ENCODE measurements around the gene PYGB.
A peak's percentile ranks its signal among the peaks of the same experiment; 100 is the strongest.
"Not testable (repeated sequence)": the region's sequence is repeated elsewhere in the genome, so short reads cannot be mapped to it uniquely, and the experiment has no call there.

The PYGB gene

GRCh38 chr20:25247518-25247955, 348 bp upstream of the PYGB start:
- H3K4me3 ChIP-seq (ENCODE audit: low read depth, low read length), result peak overlapping the region; percentile 46

- H3K4me3 ChIP-seq (ENCODE audit: low read depth, low read length), result peak overlapping the region; percentile 73
Observed at GRCh38 chr20:25248786-25249172, 894 bp downstream of the PYGB start.

- H3K4me3 ChIP-seq (ENCODE audit: low read depth, low read length), result peak overlapping the region; percentile 73
Observed at GRCh38 chr20:25249198-25249931, 1.5 kb downstream of the PYGB start.

DNA sequence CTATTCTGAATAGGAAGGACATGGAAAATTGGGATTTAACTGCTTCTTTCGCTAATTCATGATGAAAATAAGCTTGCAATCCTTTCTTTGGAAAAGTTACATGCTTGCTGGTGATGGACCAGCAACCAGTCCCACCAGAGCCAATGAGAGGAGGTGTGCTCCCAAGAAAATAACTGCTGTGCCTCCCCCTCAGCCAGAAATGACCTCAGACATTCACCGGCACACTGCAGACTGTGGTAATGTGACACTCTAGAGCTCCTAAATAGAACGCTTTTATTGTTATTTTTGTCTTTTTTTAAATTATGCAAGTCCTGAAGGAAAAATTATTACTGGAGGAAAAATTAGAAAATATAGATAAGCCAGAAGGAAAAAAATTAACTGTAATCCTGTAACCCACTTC, 2.6 kb downstream of the PYGB start:
- no peak overlapping the region for H3K4me3 ChIP-seq (ENCODE audit: low read depth, low read length)

GRCh38 chr20:25251019-25251418, 3.1 kb downstream of the PYGB start:
- H3K4me3 ChIP-seq (ENCODE audit: low read depth, low read length), result no peak overlapping the region

DNA sequence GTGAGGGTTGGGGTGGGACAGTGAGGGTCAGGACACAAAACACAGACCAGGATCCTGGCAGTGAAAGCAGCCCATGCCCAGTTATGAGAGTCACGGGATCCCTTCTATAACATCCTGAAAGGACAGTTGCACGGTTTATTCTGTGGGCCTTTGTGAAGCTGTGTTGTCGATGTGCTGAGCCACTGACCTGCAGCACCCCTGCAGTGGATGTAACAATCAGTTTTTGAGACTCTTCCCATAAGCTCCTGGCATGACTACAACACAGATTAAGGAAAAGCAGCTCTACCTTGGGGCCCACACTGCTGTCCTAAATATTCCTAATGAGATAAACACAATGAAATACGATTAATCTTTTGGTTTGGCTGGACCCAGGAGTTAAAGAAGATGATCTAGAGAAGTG, 3.7 kb downstream of the PYGB start:
- no peak overlapping the region for H3K4me3 ChIP-seq (ENCODE audit: low read depth, low read length)

DNA sequence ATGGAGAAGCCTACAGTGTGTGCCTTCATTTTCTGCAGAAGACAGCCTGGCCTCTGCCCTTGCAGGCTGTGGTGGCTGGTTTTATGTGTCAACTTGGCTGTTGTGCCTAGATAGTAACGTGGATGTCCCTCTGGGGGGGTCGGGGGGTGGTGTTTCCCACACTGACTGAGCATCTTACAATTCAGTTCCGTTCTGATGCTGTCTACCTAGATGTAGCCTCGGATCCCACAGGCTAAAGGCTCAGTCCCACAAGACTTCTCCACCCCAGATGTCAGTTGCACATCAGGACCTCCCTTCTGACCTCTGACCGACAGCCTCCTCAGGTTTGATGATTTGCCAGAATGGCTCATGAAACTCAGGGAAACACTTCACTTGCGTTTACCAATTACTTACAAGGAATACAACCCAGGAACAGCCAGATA, 4.4 kb downstream of the PYGB start:
- no peak overlapping the region for H3K4me3 ChIP-seq (ENCODE audit: low read depth, low read length)

- H3K4me3 ChIP-seq (ENCODE audit: low read depth, low read length), result no peak overlapping the region
Observed at GRCh38 chr20:25252686-25253421, 5.0 kb downstream of the PYGB start.

GRCh38 chr20:25253606-25254275, 5.9 kb downstream of the PYGB start:
- H3K4me3 ChIP-seq (ENCODE audit: low read depth, low read length), result no peak overlapping the region

DNA sequence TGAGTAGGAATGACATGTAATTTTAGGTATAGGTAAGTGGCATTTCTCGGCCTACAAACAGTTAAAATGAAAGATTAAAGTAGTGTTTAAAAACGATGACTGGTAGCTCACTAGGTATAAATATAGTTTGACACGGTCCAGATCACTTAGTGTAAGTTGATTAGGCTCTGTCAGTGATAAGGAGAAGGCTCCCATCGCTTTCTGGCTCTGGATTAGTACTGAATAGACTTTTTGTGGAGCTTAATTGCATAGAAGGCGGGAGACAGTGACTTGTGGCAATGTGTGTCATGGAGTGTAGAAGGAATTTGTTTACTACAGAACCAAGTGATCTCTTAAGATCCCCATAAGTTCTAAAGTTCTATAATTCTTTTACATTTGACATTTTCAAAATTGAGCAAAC, 6.7 kb downstream of the PYGB start:
- H3K4me3 ChIP-seq (ENCODE audit: low read depth, low read length), result no peak overlapping the region

DNA sequence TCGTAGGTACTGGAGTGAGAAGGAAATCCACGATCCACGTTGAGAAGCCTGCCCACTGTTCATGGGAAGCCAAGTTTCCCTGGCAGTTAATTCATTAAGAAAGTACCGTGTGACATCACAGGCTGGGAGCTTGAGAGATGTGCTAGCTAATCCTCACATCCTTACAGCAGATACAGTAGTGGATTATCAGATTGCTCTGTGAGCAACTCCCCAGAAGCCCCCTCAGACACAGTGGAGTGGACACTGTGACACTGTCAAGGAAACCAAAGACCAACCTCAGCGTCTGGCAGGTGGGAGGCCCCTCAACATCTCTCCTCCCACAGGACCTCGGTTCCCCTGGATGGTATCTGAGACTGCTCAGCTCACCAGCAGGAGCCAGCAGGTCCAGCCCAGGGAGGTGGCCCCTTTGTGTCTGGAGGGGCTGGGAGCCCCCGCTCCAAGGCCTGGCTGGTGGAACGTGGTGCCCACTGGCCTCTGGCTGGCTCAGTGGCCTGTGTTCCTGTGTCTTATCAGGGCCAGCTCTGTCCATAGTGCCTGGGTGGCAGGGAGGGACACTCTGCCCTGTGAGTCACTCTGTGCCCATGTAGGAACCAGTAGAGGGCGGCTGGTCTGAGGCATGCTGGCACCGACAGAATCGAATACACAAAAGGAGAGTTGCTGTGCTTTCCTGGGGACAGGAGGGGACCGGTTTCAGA, 7.2 kb downstream of the PYGB start:
- H3K4me3 ChIP-seq (ENCODE audit: low read depth, low read length), result no peak overlapping the region

DNA sequence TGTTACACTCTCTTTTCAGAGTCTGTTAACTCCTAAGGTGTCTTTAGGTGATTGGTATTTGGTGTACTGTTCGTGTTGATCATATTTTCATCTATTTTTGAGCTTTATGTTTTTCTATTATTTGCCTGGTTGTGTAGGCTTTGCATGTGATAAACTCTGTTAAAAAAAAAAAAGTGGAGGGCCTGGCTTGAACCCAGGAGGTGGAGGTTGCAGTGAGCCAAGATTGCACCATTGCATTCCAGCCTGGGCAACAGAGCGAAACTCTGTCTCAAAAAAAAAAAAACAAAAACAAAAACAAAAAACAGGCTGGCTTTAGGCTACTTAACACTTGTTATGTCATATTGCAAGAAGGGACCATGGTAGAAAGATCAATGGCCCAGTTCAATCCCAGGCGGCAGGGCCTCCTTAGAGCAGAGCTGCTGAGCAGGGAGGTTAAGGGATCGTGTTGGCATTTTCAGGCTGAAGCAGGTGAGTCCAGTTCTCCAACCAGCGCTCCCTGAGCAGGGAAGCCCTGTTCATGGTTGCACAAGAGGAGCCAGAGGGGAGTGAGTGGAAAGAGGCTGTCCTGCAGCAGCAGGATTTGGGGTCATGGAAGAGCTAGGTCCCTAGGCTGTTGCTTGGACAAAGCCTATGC, 8.5 kb downstream of the PYGB start:
- H3K4me3 ChIP-seq (ENCODE audit: low read depth, low read length), result no peak overlapping the region

DNA sequence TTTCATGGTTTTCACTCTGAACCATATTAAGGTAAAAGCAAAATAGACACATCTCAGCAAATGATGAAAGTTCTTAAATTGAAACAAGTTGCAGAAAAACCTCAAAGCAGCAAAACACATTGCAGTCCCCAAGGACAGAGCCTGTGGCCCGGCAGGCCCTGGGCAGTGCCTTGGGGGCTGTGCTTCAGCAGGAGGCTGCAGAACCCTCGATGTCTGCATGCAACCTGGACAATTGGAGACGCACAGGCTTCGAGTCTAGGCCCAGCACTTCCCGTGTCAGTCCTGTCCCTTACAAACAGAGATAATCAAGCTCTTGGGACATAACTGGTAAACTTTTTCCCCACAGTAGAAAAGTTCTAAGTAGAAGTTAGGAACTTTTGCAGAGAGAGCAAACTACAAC, 9.2 kb downstream of the PYGB start:
- no peak overlapping the region for H3K4me3 ChIP-seq (ENCODE audit: low read depth, low read length)

GRCh38 chr20:25257756-25258475, 10.0 kb downstream of the PYGB start:
- no peak overlapping the region for H3K4me3 ChIP-seq (ENCODE audit: low read depth, low read length)

GRCh38 chr20:25258476-25258805, 10.6 kb downstream of the PYGB start:
- H3K4me3 ChIP-seq (ENCODE audit: low read depth, low read length), result no peak overlapping the region

DNA sequence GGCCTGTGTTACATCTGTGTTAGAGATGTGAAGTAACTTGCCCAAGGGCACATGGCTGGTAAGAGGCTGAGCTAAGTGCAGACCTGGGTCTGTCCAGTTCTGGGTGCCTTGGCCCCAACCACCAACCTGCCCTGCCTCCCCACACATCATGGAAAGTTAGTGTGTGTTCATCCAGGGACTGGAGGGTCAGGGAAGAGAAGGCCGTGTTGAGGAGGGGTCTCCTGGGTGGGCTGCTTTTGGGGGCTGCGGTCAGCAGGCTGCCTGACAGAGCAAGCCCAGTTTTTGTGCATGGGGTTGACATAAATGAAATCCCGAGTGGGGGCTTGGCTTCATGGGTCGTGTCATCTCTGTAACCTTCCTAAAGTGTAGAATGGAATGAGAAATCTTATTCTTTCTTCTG, 10.9 kb downstream of the PYGB start:
- H3K4me3 ChIP-seq (ENCODE audit: low read depth, low read length), result no peak overlapping the region

DNA sequence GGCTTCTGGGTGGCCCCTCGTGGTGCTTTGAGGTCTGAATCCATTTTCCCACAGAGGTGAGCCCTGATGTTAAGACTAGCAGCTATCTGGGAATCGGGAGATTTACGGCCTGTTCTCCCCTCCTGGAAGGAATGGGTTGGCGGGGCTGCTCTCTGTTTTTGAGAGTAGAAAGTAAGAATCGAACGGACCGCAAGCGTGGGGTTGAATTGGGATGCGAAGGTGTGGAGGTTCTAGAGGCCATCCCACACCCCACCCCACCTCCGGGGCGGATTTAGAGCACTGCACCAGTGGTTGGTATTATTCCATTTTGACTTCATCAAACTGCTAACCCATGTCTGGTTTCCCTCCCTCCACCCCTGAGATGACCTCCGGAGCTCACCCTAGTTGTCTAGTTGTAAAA, 11.5 kb downstream of the PYGB start:
- H3K4me3 ChIP-seq (ENCODE audit: low read depth, low read length), result no peak overlapping the region

- no peak overlapping the region for H3K4me3 ChIP-seq (ENCODE audit: low read depth, low read length)
Observed at GRCh38 chr20:25259788-25260254, 11.9 kb downstream of the PYGB start.

GRCh38 chr20:25260770-25261437, 13.0 kb downstream of the PYGB start:
- H3K4me3 ChIP-seq (ENCODE audit: low read depth, low read length), result not testable (repeated sequence)

All from iPS-11a (cell line).